Parathyroid adenoma (tissue), 2 donors: ENCODE results near the gene PLCD3.

Experiments used
- H2AFZ ChIP-seq: fragments of 300-600 bp; sonication (generic); one replicate; pipeline ENCODE4 v1.7.0; 2017; ENCODE audit warnings: antibody characterized with exemption, mild to moderate bottlenecking
- H3K27ac ChIP-seq: fragments of 300-600 bp; sonication (generic); one replicate; pipeline ENCODE4 v1.7.0; 2017
- H3K27me3 ChIP-seq: fragments of 300-600 bp; sonication (generic); one replicate; pipeline ENCODE4 v1.7.0; 2017; ENCODE audit warnings: low read length; ENCODE audit not compliant: control insufficient read depth, insufficient read depth
- H3K36me3 ChIP-seq: fragments of 300-600 bp; sonication (generic); one replicate; pipeline ENCODE4 v1.7.0; 2017; ENCODE audit warnings: low read length; ENCODE audit not compliant: control insufficient read depth, insufficient read depth
- H3K4me1 ChIP-seq: fragments of 300-600 bp; sonication (generic); one replicate; pipeline ENCODE4 v1.7.0; 2017; ENCODE audit warnings: control low read depth
- H3K4me2 ChIP-seq: fragments of 300-600 bp; sonication (generic); one replicate; pipeline ENCODE4 v1.7.0; 2017; ENCODE audit warnings: low read length
- H3K4me3 ChIP-seq: fragments of 300-600 bp; sonication (generic); one replicate; pipeline ENCODE4 v1.7.0; 2017; ENCODE audit warnings: low read depth, low read length
- H3K79me2 ChIP-seq: fragments of 300-600 bp; sonication (generic); one replicate; pipeline ENCODE4 v1.7.0; 2017; ENCODE audit warnings: control low read depth
- H3K9ac ChIP-seq: fragments of 300-600 bp; sonication (generic); one replicate; pipeline ENCODE4 v1.7.0; 2017; ENCODE audit warnings: mild to moderate bottlenecking
- H3K9me3 ChIP-seq: fragments of 300-600 bp; sonication (generic); one replicate; pipeline ENCODE4 v1.7.0; 2017; ENCODE audit warnings: low read length; ENCODE audit not compliant: control insufficient read depth
- CTCF ChIP-seq: fragments of 300-600 bp; sonication (generic); IDR thresholded peaks from one replicate; pipeline ENCODE4 v1.7.0; 2017; ENCODE audit warnings: antibody characterized with exemption, mild to moderate bottlenecking
- donor health status: primary hyperparathyroidism.

PLCD3 gene

DNA sequence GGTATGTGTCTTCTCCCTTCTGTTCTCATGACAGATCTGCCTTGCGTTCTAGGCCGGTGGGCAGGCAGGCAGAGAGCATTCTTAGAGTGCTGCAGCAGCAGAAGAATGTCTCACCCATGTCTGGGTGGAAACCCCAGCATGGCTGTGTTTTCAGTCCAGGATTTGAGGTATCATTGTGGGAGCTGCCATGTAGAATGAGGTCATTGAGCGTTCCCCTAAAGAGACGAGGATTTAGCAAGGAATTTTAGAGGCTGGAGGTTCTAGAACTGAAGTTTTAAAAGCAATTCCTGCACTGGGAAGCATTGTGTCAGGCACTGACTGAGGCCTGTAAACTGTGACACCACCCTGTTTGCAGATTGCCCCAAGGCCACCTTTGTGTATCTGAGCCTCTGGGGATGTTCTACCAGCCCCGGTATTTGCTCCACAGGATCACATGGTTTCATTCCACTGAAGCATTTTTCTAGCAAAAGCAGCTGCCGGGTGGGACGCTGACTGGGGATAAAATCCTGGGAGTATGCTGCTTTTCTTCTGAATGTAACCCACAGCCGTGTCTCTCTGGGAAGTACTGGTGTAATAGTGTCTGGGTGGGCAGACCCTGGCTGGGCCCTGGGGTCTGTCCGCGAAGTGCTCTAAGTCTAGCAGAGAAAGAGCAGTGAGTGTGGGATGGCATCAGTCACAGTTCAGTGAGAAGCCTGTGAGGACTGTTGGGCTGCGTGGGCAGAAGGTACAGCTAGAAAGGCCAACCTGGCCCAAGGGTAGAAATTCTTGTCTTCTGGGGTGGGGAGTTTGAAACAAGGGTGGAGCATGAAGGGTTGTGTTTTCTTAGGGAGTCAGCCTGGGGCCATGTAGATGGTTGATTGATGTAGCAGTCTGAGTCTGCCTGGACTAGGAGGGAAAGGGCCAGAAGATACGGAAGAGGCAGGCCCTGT lies 30.2 kb downstream of the PLCD3 start:
- no peak overlapping the region for H3K4me3 ChIP-seq
- no peaks in the 10 kb centered on the region for H3K27me3 ChIP-seq
- no peak overlapping the region for H3K4me2 ChIP-seq
- H3K27ac ChIP-seq, result no peak overlapping the region
- no peaks in the 10 kb centered on the region for H3K79me2 ChIP-seq
- no peak overlapping the region for H2AFZ ChIP-seq
- no peaks in the 10 kb centered on the region for H3K36me3 ChIP-seq
- H3K9me3 ChIP-seq, result no peaks in the 10 kb centered on the region
- H3K9ac ChIP-seq, result no peak overlapping the region
- H3K4me1 ChIP-seq, result no peaks in the 10 kb centered on the region
- TF ChIP-seq CTCF, result no peak

GRCh38 chr17:45101546-45101882 lies 30.8 kb downstream of the PLCD3 start:
- no peak overlapping the region for H3K4me2 ChIP-seq
- TF ChIP-seq CTCF, result no peak
- H3K9ac ChIP-seq, result no peak overlapping the region
- no peaks in the 10 kb centered on the region for H3K79me2 ChIP-seq
- H3K4me1 ChIP-seq, result no peaks in the 10 kb centered on the region
- H3K4me3 ChIP-seq, result no peak overlapping the region
- no peak overlapping the region for H3K27ac ChIP-seq
- no peaks in the 10 kb centered on the region for H3K36me3 ChIP-seq
- H3K9me3 ChIP-seq, result no peaks in the 10 kb centered on the region
- H3K27me3 ChIP-seq, result no peaks in the 10 kb centered on the region
- H2AFZ ChIP-seq, result no peak overlapping the region

DNA sequence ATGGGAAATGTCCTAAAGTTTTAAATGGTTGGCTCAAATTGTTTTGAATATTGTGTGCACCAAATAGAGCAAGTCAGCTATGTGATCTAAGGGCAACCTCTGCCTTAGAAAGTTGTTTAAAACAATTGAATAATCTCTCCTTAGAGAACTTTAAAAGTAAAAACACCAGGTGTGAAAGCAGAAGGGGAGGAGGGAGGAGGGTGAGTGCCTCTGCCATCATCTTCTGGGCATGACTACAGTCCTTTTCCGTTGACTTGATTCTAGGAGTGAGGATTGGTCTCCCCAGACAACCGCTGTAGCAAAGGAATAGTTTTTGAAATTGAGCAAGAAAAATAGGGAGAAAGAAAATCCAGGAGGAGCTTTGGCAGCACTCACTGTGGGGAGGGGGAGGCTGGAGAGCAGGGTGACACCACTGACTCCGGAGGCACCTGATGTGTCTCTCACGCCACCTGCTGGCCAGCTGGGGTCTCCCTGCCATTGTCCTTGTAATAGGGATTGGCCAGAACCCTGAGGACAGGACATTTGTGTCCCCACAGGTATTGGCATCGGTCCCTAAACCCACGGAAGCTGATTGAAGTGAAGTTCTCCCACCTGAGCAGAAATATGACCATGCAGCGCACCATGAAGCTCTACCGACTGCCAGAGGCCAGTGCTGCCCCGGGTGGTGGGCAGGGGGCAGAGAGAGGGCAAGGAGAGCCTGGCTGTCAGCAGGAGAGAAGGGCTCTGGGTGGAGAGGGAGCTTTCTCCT lies 33.3 kb downstream of the PLCD3 start:
- Histone ChIP-seq H3K9ac (no peak overlapping the region), H3K36me3 (no peaks in the 10 kb centered on the region), H3K4me3 (no peak overlapping the region), H3K79me2 (no peaks in the 10 kb centered on the region), H3K4me1 (no peaks in the 10 kb centered on the region), H3K27me3 (no peaks in the 10 kb centered on the region), H3K9me3 (no peaks in the 10 kb centered on the region), H3K4me2 (no peak overlapping the region), H3K27ac (no peak overlapping the region), H2AFZ (no peak overlapping the region)
- TF ChIP-seq CTCF, result peak; percentile 93

DNA sequence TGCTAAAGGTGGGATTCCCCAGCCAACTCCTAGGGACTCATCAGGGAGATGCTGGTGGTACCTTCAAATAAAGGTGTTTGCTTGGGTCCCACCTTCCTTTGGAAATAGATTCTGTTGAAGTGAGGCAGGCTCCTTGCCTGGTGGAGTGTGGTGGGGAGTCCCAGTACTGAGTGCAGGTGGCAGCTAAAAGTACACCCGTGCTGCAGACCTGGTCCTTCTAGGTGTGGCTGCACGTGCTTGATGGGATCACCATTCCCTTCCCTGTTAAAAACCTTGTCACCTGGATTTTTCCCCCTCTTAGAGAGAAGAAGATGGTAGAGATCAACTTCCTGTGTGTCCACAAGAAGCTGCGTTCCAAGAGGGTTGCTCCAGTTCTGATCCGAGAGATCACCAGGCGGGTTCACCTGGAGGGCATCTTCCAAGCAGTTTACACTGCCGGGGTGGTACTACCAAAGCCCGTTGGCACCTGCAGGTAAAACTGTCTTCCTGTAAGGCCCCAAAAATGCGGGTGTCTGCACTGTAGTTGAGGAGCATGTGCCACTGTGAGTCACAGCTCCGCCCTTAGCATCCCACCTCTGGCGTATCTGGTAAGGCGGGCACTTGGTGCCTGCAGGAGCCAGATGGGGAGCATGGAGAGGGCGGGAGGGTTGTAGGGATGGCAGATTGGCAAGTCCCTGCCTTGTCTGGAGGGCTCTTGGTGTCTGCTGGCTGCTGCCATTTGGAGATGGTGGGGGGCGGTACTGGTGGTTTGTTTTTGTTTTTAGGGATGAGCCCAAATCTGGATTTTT lies 34.0 kb downstream of the PLCD3 start:
- Histone ChIP-seq H3K9ac (no peak overlapping the region), H3K4me1 (no peaks in the 10 kb centered on the region)

More for the DNA sequence above, 34.0 kb downstream of the PLCD3 start:
- Histone ChIP-seq H3K36me3 (no peaks in the 10 kb centered on the region), H3K4me2 (no peak overlapping the region), H3K4me3 (no peak overlapping the region), H3K27ac (no peak overlapping the region), H3K79me2 (no peaks in the 10 kb centered on the region), H3K27me3 (no peaks in the 10 kb centered on the region), H3K9me3 (no peaks in the 10 kb centered on the region), H2AFZ (no peak overlapping the region)
- TF ChIP-seq CTCF, result no peak
